G401 (cell line): ENCODE results near the gene SDK1. TPM values are rescaled to one million over a fixed set of nuclear protein-coding genes. Genes with fewer than 3 reads are reported as not detected.
A peak's percentile ranks its signal among the peaks of the same experiment; 100 is the strongest.

Source experiments
- DNase-seq: peaks from one replicate; pipeline ENCODE4 v3.0.0-alpha.2; 2015; ENCODE audit warnings: low spot score
- in situ Hi-C: cut with HindIII; loops from 2 replicates; pipeline ENCODE4 v1.10.0; 2016; ENCODE audit warnings: low sequenced_read_pairs, mixed read lengths
- total RNA-seq: library from RNA; depleted of rRNA; stranded (reverse); fragments of >200 nt; shearing (Covaris generic); gene quantifications from 2 replicates; pipeline ENCODE4 v1.2.3, GENCODE V29; 2014

The SDK1 gene
- total RNA-seq, 1 experiment from 2014 or later: not detected

- no peak for DNase-seq
- in situ Hi-C loops: no loop called here
These were observed 20.2 kb downstream of the SDK1 start for GRCh38 chr7:3321206-3321605.

DNA sequence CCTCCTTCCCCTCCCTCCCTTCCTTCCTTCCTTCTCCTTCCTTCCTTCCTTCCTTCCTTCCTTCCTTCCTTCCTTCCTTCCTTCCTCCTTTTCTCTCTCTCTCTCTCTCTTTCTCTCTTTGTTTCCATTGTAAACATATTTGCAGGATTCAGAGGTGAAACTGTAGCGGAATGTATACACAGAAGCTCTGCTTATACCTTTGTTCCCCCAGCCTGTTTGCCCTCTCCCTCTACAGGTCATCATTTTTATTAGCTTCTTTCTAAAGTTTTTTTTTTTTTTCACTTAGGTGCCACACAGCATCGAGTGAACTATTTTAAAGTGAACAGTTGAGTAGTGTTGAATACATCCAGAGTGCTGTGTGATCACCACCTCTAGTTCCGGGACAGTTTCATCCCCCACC is 20.7 kb downstream of the SDK1 start:
- no peak for DNase-seq
- in situ Hi-C loops: no loop called here

DNA sequence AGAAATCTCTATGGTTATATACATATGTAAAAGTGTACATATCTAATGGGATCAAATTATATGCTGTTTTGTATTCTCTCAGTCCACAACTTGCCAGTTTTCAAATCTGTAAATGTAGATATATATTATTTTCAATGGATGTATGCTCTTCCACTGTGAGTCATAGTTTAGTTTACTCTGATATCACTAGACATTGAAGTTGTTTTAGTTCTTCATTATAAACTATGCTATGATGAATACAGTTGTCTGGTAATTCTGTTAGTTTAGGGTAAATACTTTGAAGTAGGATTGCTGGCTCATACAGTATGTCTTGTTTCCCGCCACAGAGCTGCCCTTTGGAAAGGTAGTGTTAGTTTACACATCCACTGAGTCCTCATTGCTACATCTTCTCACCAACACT is 25.2 kb downstream of the SDK1 start:
- no peak for DNase-seq
- in situ Hi-C loops: no loop called here

DNA sequence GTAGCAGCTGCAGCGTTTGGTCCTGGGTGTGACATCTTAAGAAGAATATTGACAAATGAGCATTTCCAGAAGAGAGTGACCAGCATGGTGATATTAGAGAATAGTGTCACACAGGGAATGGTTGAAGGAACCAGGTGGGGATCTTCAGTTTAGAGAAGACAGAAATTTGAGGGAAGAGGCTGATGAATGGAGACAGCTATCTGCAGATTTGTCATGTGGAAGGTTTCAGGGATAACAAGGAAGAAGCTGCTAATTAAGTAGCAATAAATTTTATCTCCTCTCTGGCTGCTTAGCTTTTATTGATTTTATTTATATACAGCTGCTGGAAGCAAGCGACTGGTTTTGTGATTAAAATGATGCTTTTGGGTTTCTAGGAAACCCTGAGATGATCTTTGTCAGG is 26.0 kb downstream of the SDK1 start:
- no peak for DNase-seq
- in situ Hi-C loops: no loop called here

GRCh38 chr7:3327655-3328054 is 26.6 kb downstream of the SDK1 start:
- DNase-seq: no peak
- in situ Hi-C loops: no loop called here

- in situ Hi-C loops: no loop called here
- no peak for DNase-seq
These were observed 31.3 kb downstream of the SDK1 start for GRCh38 chr7:3332308-3332707.

DNA sequence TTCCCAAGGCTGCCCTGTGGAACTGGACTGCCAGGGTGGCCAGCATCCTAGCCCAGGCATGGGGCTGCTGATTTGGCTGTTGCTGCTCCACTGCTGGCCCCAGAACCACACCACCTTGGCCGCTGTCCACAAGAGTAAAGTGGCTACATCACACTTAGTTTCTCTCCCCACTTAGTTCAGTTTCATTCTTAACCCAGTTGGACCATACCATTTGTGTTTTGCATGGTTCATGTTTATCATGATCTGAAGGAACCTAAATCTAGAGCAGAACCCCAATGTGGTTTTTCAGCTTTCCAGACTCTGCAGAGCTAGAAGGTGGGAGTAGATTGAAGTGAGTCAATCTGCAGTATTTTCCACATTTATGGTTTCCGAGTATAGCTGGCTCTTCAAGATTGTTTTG is 32.8 kb downstream of the SDK1 start:
- DNase-seq: no peak
- in situ Hi-C loops: no loop called here

GRCh38 chr7:3336042-3336665 is 35.1 kb downstream of the SDK1 start:
- DNase-seq: no peak
- in situ Hi-C loops: no loop called here

DNA sequence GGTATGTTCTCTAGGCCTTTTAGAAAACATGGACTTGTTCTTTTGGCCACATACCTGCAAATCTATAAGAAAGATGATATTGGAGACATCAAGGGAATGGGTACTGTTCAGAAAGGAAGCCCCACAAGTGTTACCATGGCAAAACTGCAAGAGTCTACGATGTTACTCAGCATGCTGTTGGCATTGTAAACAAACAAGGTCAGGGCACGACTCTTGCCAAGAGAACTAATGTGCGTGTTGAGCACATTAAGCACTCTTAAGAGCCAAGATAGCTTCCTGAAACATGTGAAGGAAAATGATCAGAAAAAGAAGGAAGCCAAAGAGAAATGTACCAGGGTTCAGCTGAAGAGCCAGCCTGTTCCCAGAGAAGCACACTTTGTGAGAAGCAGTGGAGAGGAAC is 37.1 kb downstream of the SDK1 start:
- in situ Hi-C loops: no loop called here
- DNase-seq: no peak

- in situ Hi-C loops: no loop called here
- no peak for DNase-seq
These were observed 44.8 kb downstream of the SDK1 start for GRCh38 chr7:3345699-3346481.

DNA sequence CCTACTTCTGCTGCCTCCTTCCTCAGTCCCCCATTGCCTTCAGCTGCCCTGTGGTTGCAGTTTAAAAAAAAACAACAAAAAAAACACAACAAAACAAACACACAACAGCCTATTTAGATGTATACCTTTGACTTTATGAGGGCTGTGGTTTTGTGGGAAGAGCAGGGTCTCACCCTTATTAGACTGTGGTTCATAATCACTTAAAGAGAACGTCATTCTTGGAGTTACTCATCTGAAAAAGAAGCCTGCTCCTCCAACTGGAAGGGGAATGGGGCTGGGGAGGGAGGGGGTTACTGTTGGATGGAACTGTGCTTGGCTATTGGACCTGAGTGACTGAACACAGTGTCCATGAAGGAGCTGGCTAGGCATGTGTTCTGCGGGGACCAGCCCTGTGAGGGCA is 48.1 kb downstream of the SDK1 start:
- in situ Hi-C loops: no loop called here

GRCh38 chr7:3356173-3356572 is 55.1 kb downstream of the SDK1 start:
- in situ Hi-C loops: no loop called here
- no peak for DNase-seq

More for the DNA sequence above, 48.1 kb downstream of the SDK1 start:
- DNase-seq: no peak

DNA sequence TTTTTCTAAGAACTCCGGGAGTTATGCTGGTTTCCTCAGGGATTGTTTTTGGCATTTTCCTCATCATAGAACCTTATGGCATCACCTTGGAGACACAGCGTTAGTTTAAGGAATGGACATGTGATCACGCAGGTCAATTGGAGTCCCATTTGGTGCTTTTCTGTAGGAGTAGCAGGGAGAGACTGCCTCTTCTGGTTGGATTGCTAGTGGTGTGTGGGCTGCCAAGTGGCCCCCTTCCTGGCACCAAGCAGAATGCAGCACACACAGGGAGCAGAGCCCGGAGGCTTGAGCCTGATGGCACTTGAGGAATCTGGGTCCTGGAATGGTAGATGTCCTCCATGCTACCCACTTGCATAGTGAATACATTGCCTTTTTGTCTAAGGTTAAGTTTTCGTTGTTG is 57.9 kb downstream of the SDK1 start:
- in situ Hi-C loops: no loop called here
- DNase-seq: no peak

GRCh38 chr7:3367261-3367660 is 66.2 kb downstream of the SDK1 start:
- in situ Hi-C loops: no loop called here
- no peak for DNase-seq

GRCh38 chr7:3370068-3370830 is 69.2 kb downstream of the SDK1 start:
- in situ Hi-C loops: no loop called here
- peak; percentile 20 for DNase-seq

DNA sequence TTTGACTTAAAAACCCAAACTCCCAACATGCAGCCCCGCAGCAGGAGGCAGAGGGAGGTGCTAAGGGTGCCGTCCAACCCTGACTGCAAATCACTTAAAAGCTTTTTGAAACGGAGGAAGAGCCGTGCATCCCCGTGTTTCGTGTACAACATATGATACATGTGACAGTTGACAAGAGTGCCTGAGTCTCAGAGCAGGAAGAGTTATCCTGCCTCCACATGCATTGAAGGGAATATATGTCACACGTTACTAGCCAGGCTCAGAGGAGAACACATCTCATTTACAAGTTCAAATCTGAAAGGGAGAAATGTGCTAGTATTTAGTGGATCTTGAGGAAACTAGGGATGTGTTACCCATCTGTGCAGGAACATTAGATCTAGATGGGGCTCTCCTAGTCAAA is 69.9 kb downstream of the SDK1 start:
- DNase-seq: no peak
- in situ Hi-C loops: no loop called here

- in situ Hi-C loops: no loop called here
- no peak for DNase-seq
These were observed 70.5 kb downstream of the SDK1 start for GRCh38 chr7:3371601-3372000.

DNA sequence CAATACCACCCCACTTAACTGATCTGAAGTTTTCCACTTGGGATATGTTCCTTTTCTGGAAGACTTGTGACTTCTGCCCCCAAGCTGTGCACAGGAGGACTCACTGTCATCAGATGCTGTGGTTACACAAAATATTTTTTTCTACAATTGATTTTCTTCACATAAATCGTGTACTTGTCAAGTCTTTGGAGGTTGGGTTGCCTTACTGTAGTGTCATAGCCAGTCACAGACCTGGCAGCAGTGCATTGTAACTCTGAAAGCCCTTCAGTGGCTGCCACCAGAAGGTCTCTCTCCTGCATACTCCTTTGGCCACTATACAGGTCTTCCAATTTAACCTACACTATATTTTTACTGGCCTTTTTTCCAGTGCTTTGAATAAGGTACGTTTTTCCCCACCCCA is 73.2 kb downstream of the SDK1 start:
- in situ Hi-C loops: no loop called here
- no peak for DNase-seq

DNA sequence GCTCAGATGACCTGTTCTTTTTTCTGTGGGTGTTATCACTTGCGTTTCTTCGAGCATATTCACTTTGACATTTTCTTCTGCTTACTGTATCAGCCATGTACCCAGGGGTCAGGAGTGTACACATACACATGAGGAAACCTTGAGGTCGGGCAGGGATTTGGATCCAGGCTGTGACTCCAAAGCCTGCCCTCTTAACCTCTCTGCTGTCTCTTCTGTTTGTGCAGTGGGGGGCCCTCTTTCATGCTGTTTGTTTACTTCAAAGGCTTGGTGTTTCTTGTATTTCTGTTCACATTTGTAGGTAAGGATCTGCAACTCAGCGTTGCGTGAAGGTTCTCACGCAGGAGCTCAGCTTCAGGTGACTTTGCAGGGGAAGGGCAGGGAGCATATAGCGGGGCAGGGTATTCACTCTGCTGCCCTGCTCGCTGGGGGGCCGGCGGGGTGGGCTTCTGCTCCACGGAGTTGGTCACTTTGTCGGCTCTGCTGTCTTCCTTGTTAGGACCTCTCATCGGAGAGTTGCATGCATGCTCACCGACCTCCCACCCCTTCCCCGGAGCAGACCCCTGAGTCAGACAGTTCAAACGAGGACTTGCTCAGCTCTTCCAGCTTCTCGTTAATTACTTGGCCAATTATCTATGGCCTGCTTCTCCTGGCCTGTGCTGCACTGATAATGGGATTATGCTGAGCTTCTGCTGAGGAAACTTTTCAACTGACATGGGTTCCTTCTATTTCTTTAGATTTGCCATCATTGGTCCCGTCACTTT is 77.5 kb downstream of the SDK1 start:
- in situ Hi-C loops: no loop called here
- no peak for DNase-seq

- no peak for DNase-seq
- in situ Hi-C loops: no loop called here
These were observed 79.0 kb downstream of the SDK1 start for GRCh38 chr7:3380034-3380433.
